ENCODE results near the gene SLC16A3. TPM values are rescaled to one million over a fixed set of nuclear protein-coding genes. Genes with fewer than 3 reads are reported as not detected.
A peak's percentile ranks its signal among the peaks of the same experiment; 100 is the strongest.

SLC16A3 gene
- total RNA-seq, 2 donors from 2014 or later, result 148 to 298 TPM

DNA sequence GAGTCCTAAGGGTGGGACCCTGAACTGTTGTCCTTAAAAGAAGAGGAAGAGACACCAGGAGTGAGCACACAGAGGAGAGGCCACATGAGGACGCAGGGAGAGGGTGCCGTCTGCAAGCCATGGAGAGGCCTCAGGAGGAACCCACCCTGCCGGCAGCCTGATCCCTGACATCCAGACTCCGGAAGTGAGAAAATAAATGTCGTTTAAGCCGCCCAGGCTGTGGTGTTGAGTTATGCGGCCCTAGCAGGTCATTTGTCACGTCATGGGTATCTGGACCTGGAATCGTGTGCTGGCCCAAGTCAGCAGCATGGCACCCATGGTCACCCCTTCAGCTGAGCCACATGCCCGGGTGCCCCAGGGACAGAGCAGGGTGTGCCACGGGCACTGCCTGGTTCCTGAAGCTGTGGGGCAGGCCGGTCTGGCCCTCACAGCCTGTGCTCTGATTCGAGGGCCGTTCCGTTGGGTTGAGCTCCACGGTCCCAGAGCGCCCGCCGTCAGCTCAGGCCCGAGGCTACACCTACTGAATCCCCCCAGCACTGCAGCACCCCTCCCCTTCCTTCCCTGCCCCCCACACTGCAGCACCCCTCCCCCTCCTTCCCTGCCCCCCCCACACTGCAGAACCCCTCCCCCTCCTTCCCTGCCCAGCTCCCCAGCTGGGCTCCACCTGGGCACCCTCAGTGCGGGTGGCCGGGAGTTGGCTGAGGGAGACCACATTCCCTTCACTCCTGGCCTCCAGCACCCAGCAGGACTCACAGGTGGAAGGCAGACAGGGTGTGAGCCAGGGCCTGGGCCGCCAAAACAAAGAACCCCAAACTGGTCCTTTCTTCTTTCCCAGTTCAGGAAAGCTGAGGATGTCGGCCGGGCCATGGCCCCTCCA is 13.5 kb upstream of the SLC16A3 start:
- DNase-seq, result no peak
- Histone ChIP-seq H3K9ac (ENCODE audit: low read depth in 2 of 2, low read length in 2 of 2) (peak overlapping the region in 1 of 2 donors; percentile 42), H3K4me3 (no peak overlapping the region), H3K27ac (peak overlapping the region; percentile 73), H3K9me3 (no peaks in the 10 kb centered on the region), H3K36me3 (no peaks in the 10 kb centered on the region), H3K4me1 (peaks cover 9% of the 10 kb centered on the region), H3K27me3 (no peaks in the 10 kb centered on the region)
- intact Hi-C loops (cut with DNase I), result no loop called here
- TF ChIP-seq, protein P1, sequence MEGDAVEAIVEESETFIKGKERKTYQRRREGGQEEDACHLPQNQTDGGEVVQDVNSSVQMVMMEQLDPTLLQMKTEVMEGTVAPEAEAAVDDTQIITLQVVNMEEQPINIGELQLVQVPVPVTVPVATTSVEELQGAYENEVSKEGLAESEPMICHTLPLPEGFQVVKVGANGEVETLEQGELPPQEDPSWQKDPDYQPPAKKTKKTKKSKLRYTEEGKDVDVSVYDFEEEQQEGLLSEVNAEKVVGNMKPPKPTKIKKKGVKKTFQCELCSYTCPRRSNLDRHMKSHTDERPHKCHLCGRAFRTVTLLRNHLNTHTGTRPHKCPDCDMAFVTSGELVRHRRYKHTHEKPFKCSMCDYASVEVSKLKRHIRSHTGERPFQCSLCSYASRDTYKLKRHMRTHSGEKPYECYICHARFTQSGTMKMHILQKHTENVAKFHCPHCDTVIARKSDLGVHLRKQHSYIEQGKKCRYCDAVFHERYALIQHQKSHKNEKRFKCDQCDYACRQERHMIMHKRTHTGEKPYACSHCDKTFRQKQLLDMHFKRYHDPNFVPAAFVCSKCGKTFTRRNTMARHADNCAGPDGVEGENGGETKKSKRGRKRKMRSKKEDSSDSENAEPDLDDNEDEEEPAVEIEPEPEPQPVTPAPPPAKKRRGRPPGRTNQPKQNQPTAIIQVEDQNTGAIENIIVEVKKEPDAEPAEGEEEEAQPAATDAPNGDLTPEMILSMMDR (IDR thresholded peaks at IDR 0.05), result no peak

DNA sequence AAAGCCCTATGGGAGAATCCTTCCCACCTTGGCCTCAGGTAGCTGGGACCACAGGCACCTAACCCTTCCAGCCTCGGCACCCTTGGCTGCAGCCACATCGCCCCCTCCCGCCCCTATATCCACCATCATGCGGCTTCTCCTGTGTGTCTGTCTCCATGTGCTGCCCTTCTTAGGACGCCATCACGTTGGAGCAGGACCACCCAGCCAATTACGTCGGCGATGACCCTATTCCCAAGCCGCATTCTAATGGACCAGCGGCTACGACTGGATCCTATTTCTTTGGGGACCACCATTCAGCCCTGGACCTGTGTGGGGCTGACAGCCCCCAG is 12.9 kb upstream of the SLC16A3 start:
- intact Hi-C loops (cut with DNase I), result no loop called here
- TF ChIP-seq, protein P1 (IDR thresholded peaks at IDR 0.05), result no peak
- H3K9ac ChIP-seq (ENCODE audit: low read depth in 2 of 2, low read length in 2 of 2), result peak overlapping the region in 1 of 2 donors; percentile 42

DNA sequence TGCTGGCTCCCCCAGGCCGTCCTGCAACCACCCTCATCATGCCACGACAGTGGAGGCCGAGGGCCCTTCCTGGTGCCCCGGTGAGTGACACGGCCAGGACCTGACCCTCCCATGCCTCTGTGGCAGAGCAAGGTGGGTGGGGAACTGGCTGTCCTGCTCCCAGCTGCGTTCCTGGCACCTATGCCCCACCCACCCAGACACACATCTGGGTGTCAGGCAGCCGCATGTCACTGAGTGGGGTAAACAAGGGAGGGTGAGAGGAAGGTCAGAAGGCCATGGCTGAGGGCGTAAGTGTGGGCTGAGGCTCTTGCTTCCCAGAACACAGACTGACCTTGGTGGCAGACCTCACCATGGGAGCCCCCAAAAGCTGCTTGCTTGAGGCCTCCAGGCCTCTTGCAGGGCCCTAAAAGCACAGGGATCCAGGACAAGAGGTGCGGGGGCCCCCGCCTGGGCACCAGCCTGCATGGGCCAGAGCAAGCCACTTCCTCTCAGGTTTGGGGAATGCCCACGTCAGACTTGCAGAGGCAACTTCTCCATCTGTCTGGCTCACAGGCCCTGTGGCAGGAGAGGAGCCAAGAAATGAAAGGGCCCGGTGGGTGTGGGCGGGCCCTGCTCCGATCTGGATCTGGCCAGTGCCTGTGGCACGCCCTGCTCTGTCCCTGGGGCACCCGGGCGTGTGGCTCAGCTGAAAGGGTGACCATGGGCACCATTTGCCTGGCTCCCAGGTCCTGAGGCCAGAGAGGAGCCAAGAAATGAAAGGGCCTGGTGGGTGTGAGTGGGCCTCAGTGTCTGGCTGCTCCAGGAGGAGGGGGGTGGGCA is 12.3 kb upstream of the SLC16A3 start:
- Histone ChIP-seq H3K27me3 (no peaks in the 10 kb centered on the region), H3K9me3 (no peaks in the 10 kb centered on the region), H3K9ac (ENCODE audit: low read depth in 2 of 2, low read length in 2 of 2) (peak overlapping the region; percentile 42 to 56), H3K36me3 (no peaks in the 10 kb centered on the region), H3K4me3 (no peak overlapping the region), H3K27ac (peak overlapping the region; percentile 73), H3K4me1 (peaks cover 9% of the 10 kb centered on the region)
- TF ChIP-seq, protein P1 (IDR thresholded peaks at IDR 0.05), result no peak
- DNase-seq, result peak; percentile 85
- intact Hi-C loops (cut with DNase I), result no loop called here

More for the DNA sequence above, 12.9 kb upstream of the SLC16A3 start:
- peak overlapping the region; percentile 73 for H3K27ac ChIP-seq
- no peaks in the 10 kb centered on the region for H3K36me3 ChIP-seq
- no peak overlapping the region for H3K4me3 ChIP-seq
- DNase-seq, result no peak
- peaks cover 9% of the 10 kb centered on the region for H3K4me1 ChIP-seq
- H3K27me3 ChIP-seq, result no peaks in the 10 kb centered on the region
- H3K9me3 ChIP-seq, result no peaks in the 10 kb centered on the region

DNA sequence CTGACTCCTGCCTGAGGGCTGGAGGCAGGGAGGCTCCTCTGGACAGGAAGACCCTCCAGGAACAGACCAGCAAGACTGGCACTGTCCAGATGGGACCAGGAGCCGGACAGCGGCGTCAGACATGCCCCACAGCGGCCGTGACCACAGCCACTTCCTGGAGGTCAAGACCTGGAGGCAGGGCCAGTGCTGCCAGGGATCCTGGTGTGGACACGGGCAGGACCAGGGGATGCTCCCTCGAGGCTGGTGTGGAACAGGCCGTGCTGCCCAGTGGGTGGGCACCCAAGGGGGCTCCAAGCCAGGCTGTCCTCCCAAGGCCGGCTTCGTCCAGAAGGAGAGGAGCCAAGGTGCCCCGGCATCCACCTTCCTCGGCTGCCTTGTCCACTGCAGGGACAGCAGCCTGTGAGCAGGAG is 11.7 kb upstream of the SLC16A3 start:
- intact Hi-C loops (cut with DNase I), result no loop called here
- H3K4me1 ChIP-seq, result peaks cover 9% of the 10 kb centered on the region
- H3K4me3 ChIP-seq, result no peak overlapping the region
- no peaks in the 10 kb centered on the region for H3K9me3 ChIP-seq
- H3K27me3 ChIP-seq, result no peaks in the 10 kb centered on the region
- TF ChIP-seq, protein P1 (IDR thresholded peaks at IDR 0.05), result no peak
- no peaks in the 10 kb centered on the region for H3K36me3 ChIP-seq
- DNase-seq, result no peak
- H3K9ac ChIP-seq (ENCODE audit: low read depth in 2 of 2, low read length in 2 of 2), result peak overlapping the region; percentile 42 to 56
- H3K27ac ChIP-seq, result peak overlapping the region; percentile 73

DNA sequence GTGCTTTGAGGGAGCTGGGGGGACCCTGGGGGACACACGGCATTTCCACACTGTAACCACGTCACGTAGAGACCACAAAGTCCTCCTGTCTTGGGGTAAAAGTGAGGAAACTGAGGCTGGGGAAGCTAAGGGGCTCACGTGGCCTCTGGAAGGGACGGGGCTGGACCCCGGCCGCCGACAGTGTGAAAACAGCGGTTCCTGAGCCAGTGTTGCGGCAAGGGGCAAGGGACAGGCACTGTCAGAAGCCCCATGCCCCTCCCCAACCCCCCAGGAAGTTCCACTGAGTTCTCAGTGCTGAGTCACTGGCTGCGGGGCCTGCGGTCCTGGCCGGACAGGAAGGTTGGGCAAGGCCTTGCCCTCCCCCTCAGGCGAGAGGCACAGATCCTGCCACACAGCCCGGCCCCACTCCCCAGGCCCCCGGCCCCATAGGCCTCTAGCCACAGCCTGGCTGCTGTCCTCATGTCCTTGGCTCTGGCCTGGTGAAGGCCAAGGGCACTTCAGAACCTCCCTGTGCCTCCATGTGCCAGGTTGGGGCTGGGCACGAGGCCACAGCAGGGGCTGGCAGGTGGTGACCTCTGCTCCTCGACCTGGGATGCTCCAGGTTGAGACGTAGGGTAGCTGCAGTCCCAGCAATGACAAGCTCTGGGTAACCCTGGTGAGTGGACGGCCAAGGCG is 11.2 kb upstream of the SLC16A3 start:
- peak overlapping the region; percentile 73 for H3K27ac ChIP-seq
- no peak for DNase-seq

More for the DNA sequence above, 11.2 kb upstream of the SLC16A3 start:
- H3K4me3 ChIP-seq, result no peak overlapping the region
- H3K9me3 ChIP-seq, result no peaks in the 10 kb centered on the region
- H3K36me3 ChIP-seq, result no peaks in the 10 kb centered on the region
- no peaks in the 10 kb centered on the region for H3K27me3 ChIP-seq
- peaks cover 9% of the 10 kb centered on the region for H3K4me1 ChIP-seq
- peak overlapping the region; percentile 42 to 56 for H3K9ac ChIP-seq (ENCODE audit: low read depth in 2 of 2, low read length in 2 of 2)
- TF ChIP-seq, protein P1 (IDR thresholded peaks at IDR 0.05), result no peak
- intact Hi-C loops (cut with DNase I), result no loop called here

All from colonic mucosa (tissue), 4 donors.